Subcutaneous abdominal adipose tissue (tissue), 5 donors: ENCODE data around the gene TOM1.
A peak's percentile ranks its signal among the peaks of the same experiment; 100 is the strongest.

Source experiments
- H3K27ac ChIP-seq: one replicate; pipeline ENCODE4 v1.7.0; 2013; ENCODE audit warnings: low read depth, mild to moderate bottlenecking, inconsistent platforms, low read length, moderate library complexity
- H3K27me3 ChIP-seq, 5 donors: one replicate each; pipeline ENCODE4 v1.7.0; 2013; ENCODE audit warnings: low read length in 5 of 5, inconsistent platforms in 1 of 5; ENCODE audit not compliant: control insufficient read depth in 5 of 5, insufficient read depth in 4 of 5
- H3K36me3 ChIP-seq, 5 donors: one replicate each; pipeline ENCODE4 v1.7.0; 2013; ENCODE audit warnings: low read length in 5 of 5; ENCODE audit not compliant: control insufficient read depth in 5 of 5, insufficient read depth in 5 of 5
- H3K4me1 ChIP-seq, 5 donors: one replicate each; pipeline ENCODE4 v1.7.0; 2013; ENCODE audit warnings: low read length in 5 of 5, mild to moderate bottlenecking in 3 of 5, moderate library complexity in 1 of 5; ENCODE audit not compliant: control insufficient read depth in 5 of 5, insufficient read depth in 5 of 5
- H3K4me3 ChIP-seq, 5 donors: one replicate each; pipeline ENCODE4 v1.7.0; 2013; ENCODE audit warnings: low read length in 5 of 5, low read depth in 1 of 5
- H3K9ac ChIP-seq, 5 donors: one replicate each; pipeline ENCODE4 v1.7.0; 2013; ENCODE audit warnings: low read length in 5 of 5, mild to moderate bottlenecking in 4 of 5, moderate library complexity in 3 of 5
- H3K9me3 ChIP-seq, 5 donors: one replicate each; pipeline ENCODE4 v1.7.0; 2013; ENCODE audit warnings: low read length in 5 of 5; ENCODE audit not compliant: control insufficient read depth in 5 of 5
- donor health status: healthy.
- donor health status: healthy.
- donor health status: healthy.
- donor health status: healthy.
- donor health status: healthy.

TOM1 gene

GRCh38 chr22:35274154-35274871 lies 25.4 kb upstream of the TOM1 start:
- Histone ChIP-seq H3K9me3 (no peaks in the 10 kb centered on the region), H3K9ac (no peak overlapping the region), H3K4me1 (no peaks in the 10 kb centered on the region), H3K27ac (no peak overlapping the region), H3K4me3 (no peak overlapping the region), H3K36me3 (peaks cover 12 to 45% (median 28%) of the 10 kb centered on the region in 5 donors), H3K27me3 (no peaks in the 10 kb centered on the region)

- no peaks in the 10 kb centered on the region for H3K4me1 ChIP-seq
- H3K36me3 ChIP-seq, result peaks cover 10 to 33% (median 23%) of the 10 kb centered on the region in 5 donors
- H3K9ac ChIP-seq, result no peak overlapping the region
- no peak overlapping the region for H3K27ac ChIP-seq
- H3K4me3 ChIP-seq, result no peak overlapping the region
- H3K9me3 ChIP-seq, result no peaks in the 10 kb centered on the region
- no peaks in the 10 kb centered on the region for H3K27me3 ChIP-seq
Observed at GRCh38 chr22:35275580-35275979, 24.1 kb upstream of the TOM1 start.

- no peaks in the 10 kb centered on the region for H3K9me3 ChIP-seq
- no peak overlapping the region for H3K27ac ChIP-seq
- peaks cover 10 to 33% (median 23%) of the 10 kb centered on the region in 5 donors for H3K36me3 ChIP-seq
- no peak overlapping the region for H3K9ac ChIP-seq
- H3K4me1 ChIP-seq, result no peaks in the 10 kb centered on the region
- H3K27me3 ChIP-seq, result no peaks in the 10 kb centered on the region
- H3K4me3 ChIP-seq, result no peak overlapping the region
Observed at GRCh38 chr22:35276019-35276418, 23.7 kb upstream of the TOM1 start.

- H3K9ac ChIP-seq, result no peak overlapping the region
- no peak overlapping the region for H3K27ac ChIP-seq
- H3K9me3 ChIP-seq, result no peaks in the 10 kb centered on the region
- H3K27me3 ChIP-seq, result no peaks in the 10 kb centered on the region
- no peaks in the 10 kb centered on the region for H3K4me1 ChIP-seq
- H3K36me3 ChIP-seq, result peaks cover 45 to 75% (median 62%) of the 10 kb centered on the region in 5 donors
- H3K4me3 ChIP-seq, result no peak overlapping the region
Observed at GRCh38 chr22:35288116-35288515, 11.6 kb upstream of the TOM1 start.

GRCh38 chr22:35292786-35293185 lies 6.9 kb upstream of the TOM1 start:
- peaks cover 38 to 70% (median 56%) of the 10 kb centered on the region in 5 donors for H3K36me3 ChIP-seq
- H3K4me3 ChIP-seq, result no peak overlapping the region
- no peak overlapping the region for H3K9ac ChIP-seq
- H3K27ac ChIP-seq, result no peak overlapping the region
- H3K9me3 ChIP-seq, result no peaks in the 10 kb centered on the region
- H3K4me1 ChIP-seq, result no peaks in the 10 kb centered on the region
- H3K27me3 ChIP-seq, result no peaks in the 10 kb centered on the region

GRCh38 chr22:35296051-35296450 lies 3.6 kb upstream of the TOM1 start:
- Histone ChIP-seq H3K4me1 (peaks cover 0 to 18% (median 12%) of the 10 kb centered on the region in 5 donors), H3K36me3 (peaks cover 29 to 44% (median 34%) of the 10 kb centered on the region in 5 donors), H3K27me3 (no peaks in the 10 kb centered on the region), H3K9me3 (no peaks in the 10 kb centered on the region), H3K27ac (no peak overlapping the region), H3K9ac (no peak overlapping the region), H3K4me3 (no peak overlapping the region)

GRCh38 chr22:35299217-35299672 lies 449 bp upstream of the TOM1 start:
- peak overlapping the region; percentile 99 for H3K27ac ChIP-seq
- no peaks in the 10 kb centered on the region for H3K27me3 ChIP-seq
- H3K4me1 ChIP-seq, result peaks cover 0 to 35% (median 23%) of the 10 kb centered on the region in 5 donors
- H3K9me3 ChIP-seq, result no peaks in the 10 kb centered on the region
- H3K9ac ChIP-seq, result peak overlapping the region; percentile 43 to 99 (median 99)
- peaks cover 6 to 17% (median 12%) of the 10 kb centered on the region in 5 donors for H3K36me3 ChIP-seq
- H3K4me3 ChIP-seq, result peak overlapping the region; percentile 88 to 98 (median 92)

- Histone ChIP-seq H3K27ac (peak overlapping the region; percentile 99), H3K9ac (peak overlapping the region; percentile 51 to 99 (median 97)), H3K9me3 (no peaks in the 10 kb centered on the region), H3K36me3 (peaks cover under 1 to 14% (median 4%) of the 10 kb centered on the region in 5 donors), H3K4me3 (peak overlapping the region; percentile 59 to 98 (median 91)), H3K4me1 (peaks cover 0 to 47% (median 39%) of the 10 kb centered on the region in 5 donors), H3K27me3 (no peaks in the 10 kb centered on the region)
Observed at GRCh38 chr22:35301372-35301874, 1.7 kb downstream of the TOM1 start.

GRCh38 chr22:35303029-35303624 lies 3.4 kb downstream of the TOM1 start:
- H3K27ac ChIP-seq, result peak overlapping the region; percentile 99

GRCh38 chr22:35305525-35306070 lies 5.9 kb downstream of the TOM1 start:
- peaks cover 0 to 22% (median 4%) of the 10 kb centered on the region in 5 donors for H3K36me3 ChIP-seq
- H3K4me3 ChIP-seq, result no peak overlapping the region
- no peak overlapping the region for H3K27ac ChIP-seq
- H3K27me3 ChIP-seq, result no peaks in the 10 kb centered on the region
- no peaks in the 10 kb centered on the region for H3K9me3 ChIP-seq
- no peak overlapping the region for H3K9ac ChIP-seq
- H3K4me1 ChIP-seq, result peaks cover 0 to 52% (median 46%) of the 10 kb centered on the region in 5 donors

More at GRCh38 chr22:35303029-35303624, 3.4 kb downstream of the TOM1 start:
- H3K9ac ChIP-seq, result no peak overlapping the region
- H3K4me3 ChIP-seq, result no peak overlapping the region
- no peaks in the 10 kb centered on the region for H3K9me3 ChIP-seq
- peaks cover 0 to 11% (median 4%) of the 10 kb centered on the region in 5 donors for H3K36me3 ChIP-seq
- peaks cover 0 to 57% (median 49%) of the 10 kb centered on the region in 5 donors for H3K4me1 ChIP-seq
- H3K27me3 ChIP-seq, result no peaks in the 10 kb centered on the region
